Measurements from ENCODE around the gene NOL4L. TPM values are rescaled to one million over a fixed set of nuclear protein-coding genes. Genes with fewer than 3 reads are reported as not detected.

Gene NOL4L
- total and polyA plus RNA-seq, 9 donors = 3.3 to 17.1 (median 10.6) TPM

GRCh38 chr20:32497589-32498224 is 87.4 kb downstream of the NOL4L start:
- Histone ChIP-seq H3K36me3 (no peaks in the 10 kb centered on the region), H3K9me3 (no peaks in the 10 kb centered on the region), H3K27ac (no peak overlapping the region), H3K27me3 (no peaks in the 10 kb centered on the region), H3K4me1 (ENCODE audit: insufficient read depth) (no peaks in the 10 kb centered on the region), H3K4me3 (no peak overlapping the region)
- TF ChIP-seq EP300 (IDR thresholded peaks at IDR 0.05) = no peak
- TF ChIP-seq POLR2A (IDR thresholded peaks at IDR 0.05) = no peak
- no peak for TF ChIP-seq CTCF (IDR thresholded peaks at IDR 0.05)
- no peak for DNase-seq
- WGBS, 3 donors = 40 to 60% (median 42%) methylated on average over 13 of the region's 13 CpGs
- intact Hi-C loops (cut with DNase I) = no loop called here

GRCh38 chr20:32496811-32497533 is 88.2 kb downstream of the NOL4L start:
- no peak overlapping the region for H3K4me3 ChIP-seq
- no peaks in the 10 kb centered on the region for H3K4me1 ChIP-seq (ENCODE audit: insufficient read depth)
- H3K36me3 ChIP-seq = no peaks in the 10 kb centered on the region
- intact Hi-C loops (cut with DNase I) = no loop called here
- no peak for TF ChIP-seq CTCF (IDR thresholded peaks at IDR 0.05)
- TF ChIP-seq EP300 (IDR thresholded peaks at IDR 0.05) = no peak
- no peak for TF ChIP-seq POLR2A (IDR thresholded peaks at IDR 0.05)
- H3K27me3 ChIP-seq = no peaks in the 10 kb centered on the region
- no peak for DNase-seq
- 81 to 87% (median 86%) methylated on average over 11 of the region's 11 CpGs for WGBS, 3 donors
- no peaks in the 10 kb centered on the region for H3K9me3 ChIP-seq
- no peak overlapping the region for H3K27ac ChIP-seq

GRCh38 chr20:32495949-32496348 is 89.2 kb downstream of the NOL4L start:
- intact Hi-C loops (cut with DNase I) = no loop called here
- Histone ChIP-seq H3K27ac (no peak overlapping the region), H3K27me3 (no peaks in the 10 kb centered on the region), H3K4me3 (no peak overlapping the region), H3K36me3 (no peaks in the 10 kb centered on the region), H3K9me3 (no peaks in the 10 kb centered on the region), H3K4me1 (ENCODE audit: insufficient read depth) (no peaks in the 10 kb centered on the region)
- 92 to 95% (median 93%) methylated on average over 5 of the region's 5 CpGs for WGBS, 3 donors
- TF ChIP-seq POLR2A (IDR thresholded peaks at IDR 0.05) (no peak), CTCF (IDR thresholded peaks at IDR 0.05) (no peak), EP300 (IDR thresholded peaks at IDR 0.05) (no peak)
- DNase-seq = no peak

- Histone ChIP-seq H3K4me1 (ENCODE audit: insufficient read depth) (no peaks in the 10 kb centered on the region), H3K27me3 (no peaks in the 10 kb centered on the region), H3K27ac (no peak overlapping the region), H3K36me3 (no peaks in the 10 kb centered on the region), H3K9me3 (no peaks in the 10 kb centered on the region), H3K4me3 (no peak overlapping the region)
- intact Hi-C loops (cut with DNase I) = no loop called here
- WGBS, 3 donors = 77 to 83% (median 83%) methylated on average over 8 of the region's 8 CpGs
- DNase-seq = no peak
- TF ChIP-seq POLR2A (IDR thresholded peaks at IDR 0.05) = no peak
- TF ChIP-seq CTCF (IDR thresholded peaks at IDR 0.05) = no peak
- TF ChIP-seq EP300 (IDR thresholded peaks at IDR 0.05) = no peak
Measured at GRCh38 chr20:32495217-32495565, 89.9 kb downstream of the NOL4L start.
